ENCODE results near the gene INO80B.
"Not testable (repeated sequence)": the region's sequence is repeated elsewhere in the genome, so short reads cannot be mapped to it uniquely, and the experiment has no call there.

INO80B gene

DNA sequence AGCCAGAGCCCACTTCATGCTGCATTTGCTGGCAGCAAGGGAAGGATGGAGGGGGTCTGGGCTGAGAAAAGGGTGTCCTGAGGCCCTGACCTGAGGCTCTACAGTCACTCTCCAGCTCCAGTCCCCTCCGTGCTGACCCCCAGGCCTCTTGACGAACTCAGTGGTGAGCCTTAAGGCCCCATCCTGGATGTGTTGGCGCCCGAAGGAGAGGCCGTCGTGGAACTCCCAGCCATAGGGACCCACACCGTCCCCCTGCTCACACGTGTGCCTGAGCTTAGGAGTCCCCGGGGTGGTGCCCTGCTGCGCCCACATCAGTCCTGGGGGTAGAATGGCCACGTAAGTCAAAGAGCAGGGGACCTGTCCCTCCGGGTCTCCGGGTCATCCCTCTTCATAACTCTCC is 9.5 kb downstream of the INO80B start:
- Histone ChIP-seq H3K27ac (replicated peaks) (peak overlapping the region; percentile 78), H3K4me3 (replicated peaks; ENCODE audit: insufficient read depth, low read length) (peak overlapping the region; percentile 84), H3K27me3 (ENCODE audit: insufficient read depth, poor library complexity, severe bottlenecking) (no peaks in the 10 kb centered on the region)
- DNase-seq (ENCODE audit: low read depth in 1 of 2, low spot score in 1 of 2): no peak
- TF ChIP-seq SPI1 (IDR thresholded peaks at IDR 0.05; ENCODE audit: borderline replicate concordance, low read depth) (no peak), POLR2AphosphoS5 (IDR thresholded peaks at IDR 0.05; ENCODE audit: low read depth) (no peak), GABPA (IDR thresholded peaks at IDR 0.05; ENCODE audit: low read depth) (no peak)
- TF ChIP-seq, protein P1, sequence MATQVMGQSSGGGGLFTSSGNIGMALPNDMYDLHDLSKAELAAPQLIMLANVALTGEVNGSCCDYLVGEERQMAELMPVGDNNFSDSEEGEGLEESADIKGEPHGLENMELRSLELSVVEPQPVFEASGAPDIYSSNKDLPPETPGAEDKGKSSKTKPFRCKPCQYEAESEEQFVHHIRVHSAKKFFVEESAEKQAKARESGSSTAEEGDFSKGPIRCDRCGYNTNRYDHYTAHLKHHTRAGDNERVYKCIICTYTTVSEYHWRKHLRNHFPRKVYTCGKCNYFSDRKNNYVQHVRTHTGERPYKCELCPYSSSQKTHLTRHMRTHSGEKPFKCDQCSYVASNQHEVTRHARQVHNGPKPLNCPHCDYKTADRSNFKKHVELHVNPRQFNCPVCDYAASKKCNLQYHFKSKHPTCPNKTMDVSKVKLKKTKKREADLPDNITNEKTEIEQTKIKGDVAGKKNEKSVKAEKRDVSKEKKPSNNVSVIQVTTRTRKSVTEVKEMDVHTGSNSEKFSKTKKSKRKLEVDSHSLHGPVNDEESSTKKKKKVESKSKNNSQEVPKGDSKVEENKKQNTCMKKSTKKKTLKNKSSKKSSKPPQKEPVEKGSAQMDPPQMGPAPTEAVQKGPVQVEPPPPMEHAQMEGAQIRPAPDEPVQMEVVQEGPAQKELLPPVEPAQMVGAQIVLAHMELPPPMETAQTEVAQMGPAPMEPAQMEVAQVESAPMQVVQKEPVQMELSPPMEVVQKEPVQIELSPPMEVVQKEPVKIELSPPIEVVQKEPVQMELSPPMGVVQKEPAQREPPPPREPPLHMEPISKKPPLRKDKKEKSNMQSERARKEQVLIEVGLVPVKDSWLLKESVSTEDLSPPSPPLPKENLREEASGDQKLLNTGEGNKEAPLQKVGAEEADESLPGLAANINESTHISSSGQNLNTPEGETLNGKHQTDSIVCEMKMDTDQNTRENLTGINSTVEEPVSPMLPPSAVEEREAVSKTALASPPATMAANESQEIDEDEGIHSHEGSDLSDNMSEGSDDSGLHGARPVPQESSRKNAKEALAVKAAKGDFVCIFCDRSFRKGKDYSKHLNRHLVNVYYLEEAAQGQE (IDR thresholded peaks at IDR 0.05; ENCODE audit: insufficient replicate concordance, low read depth): no peak
- TF ChIP-seq, protein P2, sequence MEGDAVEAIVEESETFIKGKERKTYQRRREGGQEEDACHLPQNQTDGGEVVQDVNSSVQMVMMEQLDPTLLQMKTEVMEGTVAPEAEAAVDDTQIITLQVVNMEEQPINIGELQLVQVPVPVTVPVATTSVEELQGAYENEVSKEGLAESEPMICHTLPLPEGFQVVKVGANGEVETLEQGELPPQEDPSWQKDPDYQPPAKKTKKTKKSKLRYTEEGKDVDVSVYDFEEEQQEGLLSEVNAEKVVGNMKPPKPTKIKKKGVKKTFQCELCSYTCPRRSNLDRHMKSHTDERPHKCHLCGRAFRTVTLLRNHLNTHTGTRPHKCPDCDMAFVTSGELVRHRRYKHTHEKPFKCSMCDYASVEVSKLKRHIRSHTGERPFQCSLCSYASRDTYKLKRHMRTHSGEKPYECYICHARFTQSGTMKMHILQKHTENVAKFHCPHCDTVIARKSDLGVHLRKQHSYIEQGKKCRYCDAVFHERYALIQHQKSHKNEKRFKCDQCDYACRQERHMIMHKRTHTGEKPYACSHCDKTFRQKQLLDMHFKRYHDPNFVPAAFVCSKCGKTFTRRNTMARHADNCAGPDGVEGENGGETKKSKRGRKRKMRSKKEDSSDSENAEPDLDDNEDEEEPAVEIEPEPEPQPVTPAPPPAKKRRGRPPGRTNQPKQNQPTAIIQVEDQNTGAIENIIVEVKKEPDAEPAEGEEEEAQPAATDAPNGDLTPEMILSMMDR (IDR thresholded peaks at IDR 0.05; ENCODE audit: insufficient read depth, low read length): no peak

DNA sequence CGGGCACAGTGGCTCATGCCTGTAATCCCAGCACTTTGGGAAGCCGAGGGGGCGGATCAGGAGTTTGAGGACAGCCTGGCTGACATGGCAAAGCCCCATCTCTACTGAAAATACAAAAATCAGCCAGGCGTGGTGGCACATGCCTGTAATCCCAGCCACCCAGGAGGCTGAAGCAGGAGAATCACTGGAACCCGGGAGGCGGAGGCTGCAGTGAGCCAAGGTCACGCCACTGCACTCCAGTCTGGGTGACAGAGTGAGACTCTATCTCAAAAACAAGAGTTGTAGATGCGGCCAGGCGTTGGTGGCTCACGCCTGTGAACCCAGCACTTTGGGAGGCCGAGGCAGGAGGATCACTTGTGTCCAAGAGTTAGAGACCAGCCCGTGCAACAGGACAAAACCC is 15.9 kb downstream of the INO80B start:
- not testable (repeated sequence) for H3K27ac ChIP-seq (replicated peaks); DNase-seq (ENCODE audit: low read depth in 1 of 2, low spot score in 1 of 2); H3K27me3 ChIP-seq (ENCODE audit: insufficient read depth, poor library complexity, severe bottlenecking); H3K4me3 ChIP-seq (replicated peaks; ENCODE audit: insufficient read depth, low read length)

DNA sequence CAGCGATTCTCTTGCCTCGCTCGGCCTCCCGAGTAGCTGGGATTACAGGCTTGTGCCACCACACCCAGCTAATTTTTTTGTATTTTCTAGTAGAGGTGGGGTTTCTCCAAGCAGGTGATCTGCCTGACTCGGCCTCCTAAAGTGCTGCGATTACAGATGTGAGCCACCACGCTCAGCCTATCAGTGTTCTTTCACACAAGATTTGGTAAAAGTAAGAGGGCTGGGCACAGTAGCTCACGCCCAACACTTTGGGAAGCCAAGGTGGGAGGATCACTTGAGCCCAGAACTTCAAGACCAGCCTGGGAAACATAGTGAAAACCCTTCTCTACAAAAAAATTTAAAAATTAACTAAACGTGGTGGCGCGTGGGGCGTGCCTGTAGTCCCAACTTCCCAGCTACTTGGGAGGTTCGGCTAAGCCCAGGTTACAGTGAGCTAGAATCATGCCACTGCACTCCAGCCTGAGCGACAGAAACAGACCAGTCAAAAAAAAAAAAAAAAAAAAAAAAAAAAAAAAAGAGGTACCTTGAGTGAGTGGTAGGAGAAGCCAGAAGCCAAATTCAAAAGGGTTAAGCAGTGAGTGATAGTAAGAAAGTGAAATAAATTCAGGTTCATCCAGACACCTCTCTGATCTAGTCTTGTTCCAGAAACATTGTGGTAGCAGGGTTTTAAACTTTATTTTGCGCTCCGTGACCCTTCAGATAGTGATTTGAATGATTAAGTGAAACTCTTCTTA is 16.6 kb downstream of the INO80B start:
- H3K27ac ChIP-seq (replicated peaks): peak overlapping the region; percentile 82

More for the DNA sequence above, 16.6 kb downstream of the INO80B start:
- TF ChIP-seq POLR2AphosphoS5 (IDR thresholded peaks at IDR 0.05; ENCODE audit: low read depth) (no peak), SPI1 (IDR thresholded peaks at IDR 0.05; ENCODE audit: borderline replicate concordance, low read depth) (no peak), GABPA (IDR thresholded peaks at IDR 0.05; ENCODE audit: low read depth) (no peak)
- TF ChIP-seq, protein P2 (IDR thresholded peaks at IDR 0.05; ENCODE audit: insufficient read depth, low read length): no peak
- TF ChIP-seq, protein P1 (IDR thresholded peaks at IDR 0.05; ENCODE audit: insufficient replicate concordance, low read depth): no peak
- H3K4me3 ChIP-seq (replicated peaks; ENCODE audit: insufficient read depth, low read length): peak overlapping the region; percentile 76
- H3K27me3 ChIP-seq (ENCODE audit: insufficient read depth, poor library complexity, severe bottlenecking): no peaks in the 10 kb centered on the region
- no peak for DNase-seq (ENCODE audit: low read depth in 1 of 2, low spot score in 1 of 2)

Measured in HL-60 (cell line).